Measurements from ENCODE around the gene FAM234B. TPM values are rescaled to one million over a fixed set of nuclear protein-coding genes. Genes with fewer than 3 reads are reported as not detected.
"Not testable (repeated sequence)": the region's sequence is repeated elsewhere in the genome, so short reads cannot be mapped to it uniquely, and the experiment has no call there.

The FAM234B gene
- total and polyA plus RNA-seq, 7 donors = 0.60 to 5.0 (median 2.9) TPM

DNA sequence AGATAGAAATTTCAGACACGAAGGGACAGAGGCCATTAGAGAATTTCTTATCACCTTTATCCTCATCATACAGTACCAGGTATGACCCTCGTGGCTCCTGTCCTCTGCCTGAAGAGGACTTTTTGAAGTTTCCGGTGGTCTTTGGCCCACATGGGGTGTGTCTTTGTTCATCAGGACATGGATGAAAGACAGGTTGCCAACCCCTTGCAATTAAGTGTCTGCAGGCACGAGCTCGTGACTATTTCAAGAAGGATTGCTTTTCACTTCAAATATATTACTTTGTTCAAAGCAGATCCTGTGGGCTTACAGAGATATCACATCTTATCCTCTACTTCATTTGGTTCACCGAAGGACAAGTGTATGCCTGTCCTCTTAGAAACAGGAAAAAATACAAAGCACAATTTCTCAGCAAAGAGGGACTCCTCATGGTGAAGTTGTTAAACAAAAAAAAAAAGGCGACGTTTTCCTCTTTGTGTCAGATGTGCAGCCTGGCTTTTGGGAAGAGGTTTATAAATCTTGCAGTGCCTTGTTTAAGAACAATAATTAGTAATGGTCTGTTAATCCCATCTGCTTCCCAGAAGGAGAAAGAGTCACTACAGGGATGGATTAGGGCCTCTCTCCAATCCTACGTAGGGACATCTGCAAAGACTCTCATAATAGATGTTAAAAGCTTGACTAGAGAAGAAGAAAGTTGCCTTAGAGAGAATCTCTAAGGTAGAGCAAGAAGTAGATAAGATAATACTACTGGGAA lies 13.5 kb upstream of the FAM234B start:
- no peak for TF ChIP-seq POLR2A (IDR thresholded peaks at IDR 0.05)
- TF ChIP-seq, protein P1, sequence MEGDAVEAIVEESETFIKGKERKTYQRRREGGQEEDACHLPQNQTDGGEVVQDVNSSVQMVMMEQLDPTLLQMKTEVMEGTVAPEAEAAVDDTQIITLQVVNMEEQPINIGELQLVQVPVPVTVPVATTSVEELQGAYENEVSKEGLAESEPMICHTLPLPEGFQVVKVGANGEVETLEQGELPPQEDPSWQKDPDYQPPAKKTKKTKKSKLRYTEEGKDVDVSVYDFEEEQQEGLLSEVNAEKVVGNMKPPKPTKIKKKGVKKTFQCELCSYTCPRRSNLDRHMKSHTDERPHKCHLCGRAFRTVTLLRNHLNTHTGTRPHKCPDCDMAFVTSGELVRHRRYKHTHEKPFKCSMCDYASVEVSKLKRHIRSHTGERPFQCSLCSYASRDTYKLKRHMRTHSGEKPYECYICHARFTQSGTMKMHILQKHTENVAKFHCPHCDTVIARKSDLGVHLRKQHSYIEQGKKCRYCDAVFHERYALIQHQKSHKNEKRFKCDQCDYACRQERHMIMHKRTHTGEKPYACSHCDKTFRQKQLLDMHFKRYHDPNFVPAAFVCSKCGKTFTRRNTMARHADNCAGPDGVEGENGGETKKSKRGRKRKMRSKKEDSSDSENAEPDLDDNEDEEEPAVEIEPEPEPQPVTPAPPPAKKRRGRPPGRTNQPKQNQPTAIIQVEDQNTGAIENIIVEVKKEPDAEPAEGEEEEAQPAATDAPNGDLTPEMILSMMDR (IDR thresholded peaks at IDR 0.05) = no peak
- no peak for TF ChIP-seq EP300 (IDR thresholded peaks at IDR 0.05)
- no peak for TF ChIP-seq POLR2AphosphoS5 (IDR thresholded peaks at IDR 0.05)
- Histone ChIP-seq H3K4me1 (peaks cover 0 to 13% (median 3%) of the 10 kb centered on the region in 4 donors), H3K27me3 (no peaks in the 10 kb centered on the region), H3K36me3 (no peaks in the 10 kb centered on the region), H3K27ac (no peak overlapping the region), H3K4me3 (no peak overlapping the region), H3K9me3 (no peaks in the 10 kb centered on the region)
- intact Hi-C loops (cut with DNase I) = no loop called here
- 84% methylated on average over 9 of the region's 9 CpGs for WGBS, 2 donors
- DNase-seq = no peak

DNA sequence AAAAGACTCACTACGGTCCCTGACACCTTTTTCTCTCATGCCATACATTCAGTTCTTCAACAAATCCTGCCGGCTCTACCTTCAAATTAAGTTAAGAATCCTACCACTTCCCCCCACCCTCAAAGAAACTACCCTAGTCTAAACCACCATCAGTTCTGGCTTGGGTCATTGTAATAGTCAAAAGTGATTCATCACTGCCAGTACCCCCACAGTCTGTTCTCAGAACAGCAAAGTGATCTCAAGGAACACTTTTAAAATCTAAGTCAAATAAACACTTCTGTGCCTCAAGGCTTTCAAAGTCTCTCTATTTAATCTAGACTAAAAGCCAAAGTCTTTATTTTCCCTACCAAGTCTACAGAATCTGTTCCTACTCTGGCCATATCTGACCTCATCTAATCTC lies 12.0 kb upstream of the FAM234B start:
- Histone ChIP-seq H3K27me3 (no peaks in the 10 kb centered on the region), H3K27ac (no peak overlapping the region), H3K9me3 (no peaks in the 10 kb centered on the region), H3K4me3 (no peak overlapping the region), H3K36me3 (no peaks in the 10 kb centered on the region), H3K4me1 (peaks cover 0 to under 1% (median 0%) of the 10 kb centered on the region in 4 donors)
- intact Hi-C loops (cut with DNase I) = no loop called here
- 98 to 100% methylated on average over 2 of the region's 2 CpGs for WGBS, 2 donors
- TF ChIP-seq, protein P1 (IDR thresholded peaks at IDR 0.05) = no peak
- no peak for TF ChIP-seq POLR2A (IDR thresholded peaks at IDR 0.05)
- DNase-seq = no peak

DNA sequence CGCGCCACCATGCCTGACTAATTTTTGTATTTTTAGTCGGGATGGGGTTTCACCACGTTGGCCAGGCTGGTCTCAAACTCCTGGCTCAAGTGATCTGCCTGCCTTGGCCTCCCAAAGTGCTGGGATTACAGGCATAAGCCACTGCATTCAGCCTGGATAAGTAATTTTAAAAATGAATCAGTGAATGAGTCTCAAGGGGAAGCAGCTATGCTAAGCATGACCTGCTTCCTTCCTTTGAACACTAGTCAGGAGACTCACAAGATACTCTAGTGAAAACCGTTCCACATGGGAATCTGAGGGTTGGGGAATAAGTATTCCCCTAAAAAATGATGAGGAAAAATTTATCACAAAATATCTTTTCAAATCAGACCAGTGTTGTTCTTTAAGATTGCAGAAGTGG lies 10.7 kb upstream of the FAM234B start:
- 83 to 93% methylated on average over 5 of the region's 5 CpGs for WGBS, 2 donors
- no peak overlapping the region for H3K4me3 ChIP-seq
- no peaks in the 10 kb centered on the region for H3K4me1 ChIP-seq
- no peak overlapping the region for H3K27ac ChIP-seq
- H3K9me3 ChIP-seq = no peaks in the 10 kb centered on the region
- no peak for DNase-seq
- intact Hi-C loops (cut with DNase I) = no loop called here
- no peaks in the 10 kb centered on the region for H3K36me3 ChIP-seq
- TF ChIP-seq POLR2A (IDR thresholded peaks at IDR 0.05) (no peak), POLR2AphosphoS5 (IDR thresholded peaks at IDR 0.05) (no peak), EP300 (IDR thresholded peaks at IDR 0.05) (no peak)
- TF ChIP-seq, protein P1 (IDR thresholded peaks at IDR 0.05) = no peak
- no peaks in the 10 kb centered on the region for H3K27me3 ChIP-seq

DNA sequence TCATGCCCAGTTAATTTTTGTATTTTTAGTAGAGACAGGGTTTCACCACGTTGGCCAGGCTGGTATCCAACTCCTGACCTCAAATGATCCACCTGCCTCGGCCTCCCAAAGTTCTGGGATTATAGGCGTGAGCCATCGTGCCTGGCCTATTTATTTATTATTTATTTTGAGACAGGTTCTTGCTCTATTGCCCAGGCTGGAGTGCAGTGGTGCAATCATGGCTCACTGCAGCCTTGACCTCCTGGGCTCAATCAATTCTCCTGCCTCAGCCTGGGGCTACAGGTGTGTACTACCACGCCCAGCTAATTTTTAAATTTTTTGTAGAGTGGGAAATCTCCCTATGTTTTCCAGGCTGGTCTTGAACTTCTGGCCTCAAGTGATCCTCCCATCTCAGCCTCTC lies 8.8 kb upstream of the FAM234B start:
- H3K4me1 ChIP-seq = peaks cover 0 to 14% (median 9%) of the 10 kb centered on the region in 4 donors
- H3K36me3 ChIP-seq; intact Hi-C loops (cut with DNase I); H3K9me3 ChIP-seq; DNase-seq; H3K27ac ChIP-seq; H3K27me3 ChIP-seq; H3K4me3 ChIP-seq: not testable (repeated sequence)
- WGBS, 2 donors = 81 to 88% methylated on average over 5 of the region's 5 CpGs

DNA sequence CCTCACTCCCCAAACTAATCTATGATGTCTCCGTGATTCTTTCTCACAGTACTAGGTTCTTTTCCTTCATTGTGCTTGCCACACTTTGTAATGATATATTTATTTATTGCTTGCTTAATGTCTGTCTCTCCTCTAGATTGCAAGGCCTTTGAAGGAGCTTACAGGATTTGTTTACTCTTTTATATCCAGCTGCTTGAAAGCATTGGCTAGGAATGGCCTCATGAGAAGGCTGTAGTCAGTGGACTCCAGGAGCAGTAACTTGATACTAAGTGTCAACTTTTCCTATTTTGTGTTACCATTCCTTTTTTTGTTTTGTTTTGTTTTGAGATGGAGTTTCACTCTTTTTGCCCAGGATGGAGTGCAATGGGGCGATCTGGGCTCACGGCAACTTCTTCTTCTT lies 7.3 kb upstream of the FAM234B start:
- H3K9me3 ChIP-seq = no peaks in the 10 kb centered on the region
- intact Hi-C loops (cut with DNase I) = no loop called here
- no peak overlapping the region for H3K4me3 ChIP-seq
- no peak for DNase-seq
- whole genome bisulfite sequencing, 2 donors = 91 to 94% methylated on average over 3 of the region's 3 CpGs
- TF ChIP-seq, protein P1 (IDR thresholded peaks at IDR 0.05) = no peak
- TF ChIP-seq EP300 (IDR thresholded peaks at IDR 0.05) (no peak), POLR2A (IDR thresholded peaks at IDR 0.05) (no peak), POLR2AphosphoS5 (IDR thresholded peaks at IDR 0.05) (no peak)
- H3K36me3 ChIP-seq = no peaks in the 10 kb centered on the region
- H3K27ac ChIP-seq = no peak overlapping the region
- H3K4me1 ChIP-seq = peaks cover 0 to 14% (median 9%) of the 10 kb centered on the region in 4 donors
- no peaks in the 10 kb centered on the region for H3K27me3 ChIP-seq

Data from sigmoid colon (tissue), 7 donors.